BLaER1 treated with 17β-estradiol and CSF1 and Interleukin-3, amounts not matched to agents 10 nM and 100 nM (cell line): ENCODE results near the gene SH3BP2.

ENCODE experiments used
- H3K27ac ChIP-seq, 11 experiments: shearing (Covaris generic); formaldehyde crosslinking; 2 replicates each; pipeline ENCODE4 v1.8.1; 2022
- H3K27me3 ChIP-seq, 11 experiments: shearing (Covaris generic); formaldehyde crosslinking; 2 replicates each; pipeline ENCODE4 v1.8.1; 2022
- H3K36me3 ChIP-seq, 11 experiments: shearing (Covaris generic); formaldehyde crosslinking; 2 replicates each; pipeline ENCODE4 v1.8.1; 2022
- H3K4me1 ChIP-seq, 10 experiments: shearing (Covaris generic); formaldehyde crosslinking; 2 replicates each; pipeline ENCODE4 v1.8.1; 2022
- H3K4me2 ChIP-seq, 11 experiments: shearing (Covaris generic); formaldehyde crosslinking; 2 replicates each; pipeline ENCODE4 v1.8.1; 2022
- H3K4me3 ChIP-seq, 10 experiments: shearing (Covaris generic); formaldehyde crosslinking; 2 replicates each; pipeline ENCODE4 v1.8.1; 2022
- H3K9ac ChIP-seq, 11 experiments: shearing (Covaris generic); formaldehyde crosslinking; 2 replicates each; pipeline ENCODE4 v1.8.1; 2022
- H3K9me3 ChIP-seq, 11 experiments: shearing (Covaris generic); formaldehyde crosslinking; replicated peaks in 1 of 11; 2 replicates each; pipeline ENCODE4 v1.8.1; 2022
- H4K20me1 ChIP-seq, 11 experiments: shearing (Covaris generic); formaldehyde crosslinking; 2 replicates each; pipeline ENCODE4 v1.8.1; 2022
- Cebpa-rat ChIP-seq, 11 experiments: shearing (Covaris generic); IDR thresholded peaks; 2 replicates each; pipeline ENCODE4 v1.8.1; 2022

Gene SH3BP2

DNA sequence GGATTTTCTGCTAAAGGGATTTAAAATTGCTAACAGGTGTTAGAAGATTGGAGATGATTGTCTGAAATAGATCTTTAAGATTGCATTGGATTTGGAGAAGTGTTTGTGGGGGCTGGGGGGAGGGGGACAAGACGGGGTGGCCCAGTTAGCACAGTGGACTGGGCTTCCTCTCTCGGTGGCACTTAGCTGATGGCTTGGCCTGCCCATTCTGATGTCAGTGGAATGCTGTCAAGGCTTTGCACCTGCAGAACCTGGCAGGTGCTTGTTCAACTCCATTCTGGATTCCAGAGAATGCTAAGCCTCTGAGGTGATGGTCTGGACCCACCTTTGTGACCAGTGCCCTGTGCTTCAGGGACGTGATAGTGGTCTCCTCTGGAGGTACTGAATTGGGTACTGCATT is 94.5 kb downstream of the SH3BP2 start:
- no peaks in the 10 kb centered on the region for H3K9me3 ChIP-seq
- no peak overlapping the region; a peak in 1 of 22 replicates for H3K9ac ChIP-seq
- peaks cover 0 to 87% (median 8%) of the 10 kb centered on the region in 11 experiments; a peak in 8 of 22 replicates for H4K20me1 ChIP-seq
- H3K36me3 ChIP-seq, result peaks cover 69 to 98% (median 82%) of the 10 kb centered on the region in 11 experiments
- no peak for TF ChIP-seq Cebpa-rat (IDR thresholded peaks at IDR 0.05)
- H3K4me2 ChIP-seq, result no peak overlapping the region
- no peak overlapping the region for H3K27ac ChIP-seq
- H3K4me3 ChIP-seq, result no peak overlapping the region
- H3K4me1 ChIP-seq, result peaks cover 0 to 11% (median 2%) of the 10 kb centered on the region in 10 experiments; a peak in 4 of 20 replicates
- no peaks in the 10 kb centered on the region for H3K27me3 ChIP-seq

DNA sequence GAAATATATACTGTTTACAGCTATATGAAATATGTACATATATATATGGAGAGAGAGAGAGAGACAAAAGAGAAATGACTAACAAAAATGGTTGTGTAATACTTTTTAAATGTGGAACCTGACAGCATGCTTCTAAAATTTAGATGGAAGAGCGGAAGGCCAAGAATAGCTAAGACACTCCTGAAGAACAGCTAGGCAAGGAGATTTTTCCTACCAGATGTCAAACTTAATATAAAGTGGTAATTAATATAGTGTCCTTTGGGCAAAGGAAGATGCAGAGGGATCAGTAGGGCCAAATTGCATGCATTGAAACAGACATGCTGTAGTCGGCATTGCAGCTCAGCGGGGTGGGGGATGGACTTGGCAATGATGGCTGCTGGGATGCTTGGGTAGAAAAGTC is 96.0 kb downstream of the SH3BP2 start:
- peaks cover 0 to 84% (median 8%) of the 10 kb centered on the region in 11 experiments; a peak in 9 of 22 replicates for H4K20me1 ChIP-seq
- no peak overlapping the region for H3K9ac ChIP-seq
- no peak overlapping the region for H3K27ac ChIP-seq
- H3K9me3 ChIP-seq, result no peaks in the 10 kb centered on the region
- no peak for TF ChIP-seq Cebpa-rat (IDR thresholded peaks at IDR 0.05)
- H3K4me2 ChIP-seq, result no peak overlapping the region
- H3K4me1 ChIP-seq, result peaks cover 0 to 11% (median 2%) of the 10 kb centered on the region in 10 experiments; a peak in 4 of 20 replicates
- H3K4me3 ChIP-seq, result no peak overlapping the region
- H3K27me3 ChIP-seq, result no peaks in the 10 kb centered on the region
- H3K36me3 ChIP-seq, result peaks cover 61 to 97% (median 82%) of the 10 kb centered on the region in 11 experiments
